ENCODE data around the gene FGD2.

Gene FGD2

GRCh38 chr6:37017606-37018197 is 12.2 kb downstream of the FGD2 start:
- H2AFZ ChIP-seq (ENCODE audit: low read depth, low read length, severe bottlenecking): peak overlapping the region; percentile 43
- no peak overlapping the region for H3K4me2 ChIP-seq (ENCODE audit: low read depth, low read length, poor library complexity, severe bottlenecking)
- H3K79me2 ChIP-seq (ENCODE audit: insufficient read depth, low read length): no peaks in the 10 kb centered on the region
- no peaks in the 10 kb centered on the region for H3K36me3 ChIP-seq (ENCODE audit: low read length)
- no peaks in the 10 kb centered on the region for H3F3A ChIP-seq (ENCODE audit: insufficient read depth)
- TF ChIP-seq EZH2phosphoT487 (conservative IDR thresholded peaks at IDR 0.05; ENCODE audit: low read length) (no peak), CTCF (IDR thresholded peaks at IDR 0.05; ENCODE audit: insufficient read depth, low read length, poor library complexity, severe bottlenecking) (no peak)
- H3K4me3 ChIP-seq (ENCODE audit: insufficient read depth, low read length, poor library complexity, severe bottlenecking): no peak overlapping the region
- no peaks in the 10 kb centered on the region for H3K27me3 ChIP-seq (ENCODE audit: low read length)
- H3K9ac ChIP-seq (ENCODE audit: low read length): 0 out of 2 replicates have a peak overlapping the region, but pooled peaks have one; percentile 1
- no peaks in the 10 kb centered on the region for H4K20me1 ChIP-seq (ENCODE audit: low read depth, low read length)
- H3K9me2 ChIP-seq (replicated peaks; ENCODE audit: insufficient read depth, low read length): no peaks in the 10 kb centered on the region
- no peak overlapping the region for H3K27ac ChIP-seq (ENCODE audit: low read depth, low read length)
- H3K9me3 ChIP-seq (ENCODE audit: insufficient read depth, low read length): no peaks in the 10 kb centered on the region

GRCh38 chr6:37018198-37019064 is 13.0 kb downstream of the FGD2 start:
- Histone ChIP-seq H3K79me2 (ENCODE audit: insufficient read depth, low read length) (no peaks in the 10 kb centered on the region), H3F3A (ENCODE audit: insufficient read depth) (no peaks in the 10 kb centered on the region), H4K20me1 (ENCODE audit: low read depth, low read length) (no peaks in the 10 kb centered on the region), H3K27me3 (ENCODE audit: low read length) (no peaks in the 10 kb centered on the region), H3K9ac (ENCODE audit: low read length) (0 out of 2 replicates have a peak overlapping the region, but pooled peaks have one; percentile 1), H3K36me3 (ENCODE audit: low read length) (no peaks in the 10 kb centered on the region), H2AFZ (ENCODE audit: low read depth, low read length, severe bottlenecking) (peak overlapping the region; percentile 43), H3K27ac (ENCODE audit: low read depth, low read length) (no peak overlapping the region), H3K9me2 (replicated peaks; ENCODE audit: insufficient read depth, low read length) (no peaks in the 10 kb centered on the region), H3K9me3 (ENCODE audit: insufficient read depth, low read length) (no peaks in the 10 kb centered on the region), H3K4me3 (ENCODE audit: insufficient read depth, low read length, poor library complexity, severe bottlenecking) (no peak overlapping the region), H3K4me2 (ENCODE audit: low read depth, low read length, poor library complexity, severe bottlenecking) (no peak overlapping the region)
- TF ChIP-seq EZH2phosphoT487 (conservative IDR thresholded peaks at IDR 0.05; ENCODE audit: low read length) (no peak), CTCF (IDR thresholded peaks at IDR 0.05; ENCODE audit: insufficient read depth, low read length, poor library complexity, severe bottlenecking) (peak; percentile 99)

GRCh38 chr6:37019065-37019450 is 13.6 kb downstream of the FGD2 start:
- no peak overlapping the region for H3K27ac ChIP-seq (ENCODE audit: low read depth, low read length)
- H4K20me1 ChIP-seq (ENCODE audit: low read depth, low read length): no peaks in the 10 kb centered on the region
- no peaks in the 10 kb centered on the region for H3K36me3 ChIP-seq (ENCODE audit: low read length)
- no peak overlapping the region for H3K4me2 ChIP-seq (ENCODE audit: low read depth, low read length, poor library complexity, severe bottlenecking)
- no peak overlapping the region for H2AFZ ChIP-seq (ENCODE audit: low read depth, low read length, severe bottlenecking)
- H3K9me2 ChIP-seq (replicated peaks; ENCODE audit: insufficient read depth, low read length): no peaks in the 10 kb centered on the region
- no peaks in the 10 kb centered on the region for H3K27me3 ChIP-seq (ENCODE audit: low read length)
- H3K9ac ChIP-seq (ENCODE audit: low read length): no peak overlapping the region
- H3F3A ChIP-seq (ENCODE audit: insufficient read depth): no peaks in the 10 kb centered on the region
- H3K9me3 ChIP-seq (ENCODE audit: insufficient read depth, low read length): no peaks in the 10 kb centered on the region
- H3K79me2 ChIP-seq (ENCODE audit: insufficient read depth, low read length): no peaks in the 10 kb centered on the region
- no peak for TF ChIP-seq CTCF (IDR thresholded peaks at IDR 0.05; ENCODE audit: insufficient read depth, low read length, poor library complexity, severe bottlenecking)
- TF ChIP-seq EZH2phosphoT487 (conservative IDR thresholded peaks at IDR 0.05; ENCODE audit: low read length): no peak
- no peak overlapping the region for H3K4me3 ChIP-seq (ENCODE audit: insufficient read depth, low read length, poor library complexity, severe bottlenecking)
